PC-3 (cell line): ENCODE measurements around the gene MAEA.

Experiments
- EZH2 ChIP-seq: fragments of 300-600 bp; sonication (generic); IDR thresholded peaks from one replicate; pipeline ENCODE4 v1.6.1; 2017; ENCODE audit warnings: antibody characterized with exemption, mild to moderate bottlenecking, low read length; ENCODE audit not compliant: unreplicated experiment
- EZH2phosphoT487 ChIP-seq: fragments of 300-600 bp; sonication (generic); IDR thresholded peaks from 2 replicates; pipeline ENCODE4 v1.6.1; 2018; ENCODE audit warnings: mild to moderate bottlenecking, antibody characterized with exemption, low read length, borderline replicate concordance
- TF ChIP-seq, protein P1 (sequence below): fragments of 300-600 bp; sonication (generic); conservative IDR thresholded peaks from 2 replicates; pipeline ENCODE4 v1.5.1; 2017; ENCODE audit warnings: antibody characterized with exemption, low read depth, mild to moderate bottlenecking, low read length

DNA sequence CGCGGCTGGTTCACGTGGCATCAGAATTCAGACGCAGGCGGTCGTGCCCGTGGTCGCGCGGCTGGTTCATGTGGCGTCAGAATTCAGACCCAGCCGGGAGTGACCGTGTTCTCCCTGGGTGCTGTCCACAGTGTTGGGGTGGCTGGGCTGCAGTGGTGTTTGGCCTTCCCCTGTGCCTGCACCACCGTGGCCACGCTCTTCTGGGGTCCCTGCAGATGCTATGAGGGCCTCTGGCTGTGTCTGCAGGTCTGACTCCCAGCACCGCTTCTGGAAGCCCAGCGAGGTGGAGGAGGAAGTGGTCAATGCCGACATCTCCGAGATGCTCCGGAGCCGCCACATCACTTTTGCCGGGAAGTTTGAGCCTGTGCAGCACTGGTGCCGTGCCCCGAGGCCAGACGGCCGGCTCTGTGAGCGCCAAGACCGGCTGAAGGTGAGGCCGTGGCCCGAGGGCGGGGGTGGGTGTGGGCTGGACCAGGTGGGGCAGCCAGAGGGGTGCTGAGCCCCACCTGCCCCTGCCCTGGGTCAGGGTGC, 90.2 kb downstream of the MAEA start:
- TF ChIP-seq, protein P1, sequence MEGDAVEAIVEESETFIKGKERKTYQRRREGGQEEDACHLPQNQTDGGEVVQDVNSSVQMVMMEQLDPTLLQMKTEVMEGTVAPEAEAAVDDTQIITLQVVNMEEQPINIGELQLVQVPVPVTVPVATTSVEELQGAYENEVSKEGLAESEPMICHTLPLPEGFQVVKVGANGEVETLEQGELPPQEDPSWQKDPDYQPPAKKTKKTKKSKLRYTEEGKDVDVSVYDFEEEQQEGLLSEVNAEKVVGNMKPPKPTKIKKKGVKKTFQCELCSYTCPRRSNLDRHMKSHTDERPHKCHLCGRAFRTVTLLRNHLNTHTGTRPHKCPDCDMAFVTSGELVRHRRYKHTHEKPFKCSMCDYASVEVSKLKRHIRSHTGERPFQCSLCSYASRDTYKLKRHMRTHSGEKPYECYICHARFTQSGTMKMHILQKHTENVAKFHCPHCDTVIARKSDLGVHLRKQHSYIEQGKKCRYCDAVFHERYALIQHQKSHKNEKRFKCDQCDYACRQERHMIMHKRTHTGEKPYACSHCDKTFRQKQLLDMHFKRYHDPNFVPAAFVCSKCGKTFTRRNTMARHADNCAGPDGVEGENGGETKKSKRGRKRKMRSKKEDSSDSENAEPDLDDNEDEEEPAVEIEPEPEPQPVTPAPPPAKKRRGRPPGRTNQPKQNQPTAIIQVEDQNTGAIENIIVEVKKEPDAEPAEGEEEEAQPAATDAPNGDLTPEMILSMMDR, result no peak
- no peak for TF ChIP-seq EZH2
- no peak for TF ChIP-seq EZH2phosphoT487
